ENCODE measurements around the gene LPAR3.

Gene LPAR3, protein sequence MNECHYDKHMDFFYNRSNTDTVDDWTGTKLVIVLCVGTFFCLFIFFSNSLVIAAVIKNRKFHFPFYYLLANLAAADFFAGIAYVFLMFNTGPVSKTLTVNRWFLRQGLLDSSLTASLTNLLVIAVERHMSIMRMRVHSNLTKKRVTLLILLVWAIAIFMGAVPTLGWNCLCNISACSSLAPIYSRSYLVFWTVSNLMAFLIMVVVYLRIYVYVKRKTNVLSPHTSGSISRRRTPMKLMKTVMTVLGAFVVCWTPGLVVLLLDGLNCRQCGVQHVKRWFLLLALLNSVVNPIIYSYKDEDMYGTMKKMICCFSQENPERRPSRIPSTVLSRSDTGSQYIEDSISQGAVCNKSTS

DNA sequence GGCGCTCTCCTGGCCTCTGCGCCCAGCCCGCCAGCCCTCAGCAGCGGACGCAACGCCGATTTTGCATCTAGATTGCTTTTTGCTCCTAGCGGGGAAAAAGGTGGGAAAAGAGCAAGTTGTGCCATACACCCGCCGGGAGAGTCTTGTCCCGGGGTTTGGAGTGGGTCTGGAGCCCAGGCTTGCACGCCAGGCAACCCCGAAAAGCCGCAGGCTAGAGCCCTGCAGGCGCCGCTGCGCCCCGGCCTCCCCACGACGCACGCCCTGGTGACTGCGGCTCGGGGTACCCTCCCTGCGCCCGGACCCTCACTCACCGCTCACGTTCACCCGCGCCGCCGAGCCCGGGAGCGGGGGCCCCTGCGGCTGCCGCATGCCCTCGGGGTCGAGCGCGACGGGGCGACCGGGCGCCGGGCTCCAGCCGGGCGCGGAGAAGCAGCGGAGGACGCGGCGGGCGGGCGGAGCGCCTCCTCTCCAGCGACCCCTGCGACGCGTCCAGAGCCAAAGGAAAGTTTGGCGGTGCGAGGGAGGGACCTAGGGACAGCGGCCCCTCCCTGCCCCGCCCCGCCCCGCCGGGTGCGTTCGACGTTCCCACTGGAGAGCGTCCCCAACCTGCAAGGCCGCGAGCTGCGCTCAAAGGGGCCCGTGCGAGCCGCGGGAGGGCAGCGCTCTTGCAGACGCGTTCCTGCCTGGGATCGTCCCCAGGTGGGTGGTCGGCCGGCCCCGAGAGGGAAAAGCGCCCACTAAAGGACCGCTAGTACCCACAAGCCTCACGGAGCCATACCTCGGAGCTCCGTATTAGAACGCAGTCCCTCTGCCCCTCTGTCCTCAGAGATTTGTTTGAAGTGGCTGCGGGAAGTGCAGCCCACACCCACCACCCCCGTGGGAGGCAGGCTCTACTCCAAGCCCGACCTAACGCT is at the start of gene LPAR3:
Gene LPAR3, minus strand, starts transcription at position 502 of the 914 bp plus-strand sequence. CDS start 27,086 bp downstream, outside the sequence.
- H3K9me3 ChIP-seq (ENCODE audit: control insufficient read depth, low read length) = no peaks in the 10 kb centered on the region
- H3K9ac ChIP-seq (ENCODE audit: low read length) = no peak within 1 kb of the TSS
- peak within 1 kb of the TSS; percentile 67 for H3K4me3 ChIP-seq (ENCODE audit: low read length)
- DNase-seq (ENCODE audit: low read depth) = peak; percentile 44
- H3K27me3 ChIP-seq (replicated peaks; ENCODE audit: control insufficient read depth, insufficient read depth, low read length) = peaks cover 34% of the 10 kb centered on the region
- H3K4me1 ChIP-seq (ENCODE audit: control insufficient read depth, insufficient read depth, low read length) = peaks cover 11% of the 10 kb centered on the region
- H3K36me3 ChIP-seq (ENCODE audit: control insufficient read depth, insufficient read depth, low read length, severe bottlenecking) = no peaks in the 10 kb centered on the region

DNA sequence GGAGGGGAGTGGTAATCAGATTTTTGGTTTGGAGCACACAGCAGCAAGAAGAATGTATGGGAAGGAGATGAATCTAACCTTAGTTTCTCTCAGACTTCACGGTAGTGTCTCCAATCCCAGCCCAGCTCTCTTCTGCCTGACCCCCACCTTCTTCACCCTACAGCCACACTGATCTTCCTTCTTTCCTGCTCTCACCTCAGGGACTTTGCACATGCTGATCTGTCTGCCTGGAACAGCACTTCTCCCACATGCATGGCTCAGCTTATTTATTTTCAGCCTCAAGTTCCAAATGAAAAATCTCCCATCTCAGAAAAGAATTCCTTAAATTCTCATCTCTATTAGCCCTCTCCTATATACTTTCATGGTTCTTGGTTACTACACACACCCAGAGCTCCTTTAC is 48.8 kb upstream of the LPAR3 start:
- H3K36me3 ChIP-seq (ENCODE audit: control insufficient read depth, insufficient read depth, low read length, severe bottlenecking) = no peaks in the 10 kb centered on the region
- H3K9me3 ChIP-seq (ENCODE audit: control insufficient read depth, low read length) = no peaks in the 10 kb centered on the region
- no peak overlapping the region for H3K4me3 ChIP-seq (ENCODE audit: low read length)
- H3K27me3 ChIP-seq (replicated peaks; ENCODE audit: control insufficient read depth, insufficient read depth, low read length) = no peaks in the 10 kb centered on the region
- peaks cover 27% of the 10 kb centered on the region for H3K4me1 ChIP-seq (ENCODE audit: control insufficient read depth, insufficient read depth, low read length)
- no peak overlapping the region for H3K9ac ChIP-seq (ENCODE audit: low read length)
- DNase-seq (ENCODE audit: low read depth) = no peak

DNA sequence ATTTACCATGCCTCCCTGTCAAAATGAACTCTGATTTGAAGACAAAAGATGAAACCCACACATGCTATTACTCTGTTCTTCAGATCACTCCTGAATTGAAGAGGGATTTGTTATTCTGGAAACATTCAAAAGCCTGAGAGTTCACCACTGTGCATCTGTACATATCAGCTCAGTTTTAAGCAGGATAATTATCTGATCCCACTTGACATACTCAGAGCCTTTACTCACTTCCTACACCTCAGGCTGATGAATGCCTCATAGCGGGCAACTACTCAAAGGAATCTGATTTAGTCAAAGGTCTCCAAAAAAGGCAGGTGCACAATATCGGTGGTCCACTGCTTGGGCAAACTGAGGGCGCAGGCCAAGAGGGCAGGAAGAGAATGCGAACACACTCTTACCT is 47.5 kb upstream of the LPAR3 start:
- Histone ChIP-seq H3K36me3 (ENCODE audit: control insufficient read depth, insufficient read depth, low read length, severe bottlenecking) (no peaks in the 10 kb centered on the region), H3K4me3 (ENCODE audit: low read length) (no peak overlapping the region), H3K4me1 (ENCODE audit: control insufficient read depth, insufficient read depth, low read length) (peaks cover 14% of the 10 kb centered on the region), H3K27me3 (replicated peaks; ENCODE audit: control insufficient read depth, insufficient read depth, low read length) (no peaks in the 10 kb centered on the region), H3K9ac (ENCODE audit: low read length) (no peak overlapping the region), H3K9me3 (ENCODE audit: control insufficient read depth, low read length) (no peaks in the 10 kb centered on the region)
- DNase-seq (ENCODE audit: low read depth) = no peak

DNA sequence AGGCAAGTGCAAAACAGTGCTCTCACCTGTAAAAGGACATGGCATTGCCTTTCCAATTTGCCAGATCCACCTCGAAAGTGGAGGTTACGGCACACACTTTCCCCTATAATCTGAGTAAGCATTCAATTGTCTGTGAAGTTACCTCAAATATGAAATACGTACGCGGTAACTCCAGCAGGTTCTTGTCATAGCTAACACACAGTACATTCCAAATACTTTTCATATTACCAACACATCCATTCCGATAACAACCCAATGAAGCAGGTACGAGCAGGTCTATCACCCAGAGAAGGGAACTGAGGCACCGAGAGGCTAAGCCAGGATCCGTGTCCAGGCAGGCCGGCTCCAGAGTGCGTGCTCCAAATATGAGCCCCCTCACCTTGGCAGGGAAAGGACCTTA is 46.8 kb upstream of the LPAR3 start:
- Histone ChIP-seq H3K27me3 (replicated peaks; ENCODE audit: control insufficient read depth, insufficient read depth, low read length) (no peaks in the 10 kb centered on the region), H3K9ac (ENCODE audit: low read length) (no peak overlapping the region), H3K36me3 (ENCODE audit: control insufficient read depth, insufficient read depth, low read length, severe bottlenecking) (no peaks in the 10 kb centered on the region), H3K4me1 (ENCODE audit: control insufficient read depth, insufficient read depth, low read length) (peaks cover 11% of the 10 kb centered on the region), H3K4me3 (ENCODE audit: low read length) (no peak overlapping the region), H3K9me3 (ENCODE audit: control insufficient read depth, low read length) (no peaks in the 10 kb centered on the region)
- no peak for DNase-seq (ENCODE audit: low read depth)

DNA sequence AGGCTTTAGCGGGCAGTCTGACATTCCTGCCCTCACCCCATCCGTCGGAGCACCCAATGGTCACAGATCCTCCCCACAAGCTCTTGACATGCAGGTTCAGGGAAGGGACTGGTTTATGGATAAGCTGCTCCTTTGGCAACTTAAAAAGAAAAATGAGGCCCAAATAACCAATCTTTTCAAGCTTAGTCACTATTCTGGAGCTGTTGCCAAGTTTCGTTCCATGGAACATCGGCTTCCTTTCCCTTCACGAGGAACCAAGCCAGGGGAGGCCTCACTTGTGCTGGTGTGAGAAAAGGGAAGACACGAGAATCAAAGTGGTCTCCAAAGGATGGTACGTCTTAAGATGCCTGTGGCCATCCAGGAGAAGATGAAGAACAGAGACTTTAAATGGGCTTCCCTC is 46.1 kb upstream of the LPAR3 start:
- DNase-seq (ENCODE audit: low read depth) = no peak
- no peaks in the 10 kb centered on the region for H3K36me3 ChIP-seq (ENCODE audit: control insufficient read depth, insufficient read depth, low read length, severe bottlenecking)
- no peaks in the 10 kb centered on the region for H3K9me3 ChIP-seq (ENCODE audit: control insufficient read depth, low read length)
- H3K9ac ChIP-seq (ENCODE audit: low read length) = no peak overlapping the region
- peaks cover 11% of the 10 kb centered on the region for H3K4me1 ChIP-seq (ENCODE audit: control insufficient read depth, insufficient read depth, low read length)
- no peak overlapping the region for H3K4me3 ChIP-seq (ENCODE audit: low read length)
- no peaks in the 10 kb centered on the region for H3K27me3 ChIP-seq (replicated peaks; ENCODE audit: control insufficient read depth, insufficient read depth, low read length)

DNA sequence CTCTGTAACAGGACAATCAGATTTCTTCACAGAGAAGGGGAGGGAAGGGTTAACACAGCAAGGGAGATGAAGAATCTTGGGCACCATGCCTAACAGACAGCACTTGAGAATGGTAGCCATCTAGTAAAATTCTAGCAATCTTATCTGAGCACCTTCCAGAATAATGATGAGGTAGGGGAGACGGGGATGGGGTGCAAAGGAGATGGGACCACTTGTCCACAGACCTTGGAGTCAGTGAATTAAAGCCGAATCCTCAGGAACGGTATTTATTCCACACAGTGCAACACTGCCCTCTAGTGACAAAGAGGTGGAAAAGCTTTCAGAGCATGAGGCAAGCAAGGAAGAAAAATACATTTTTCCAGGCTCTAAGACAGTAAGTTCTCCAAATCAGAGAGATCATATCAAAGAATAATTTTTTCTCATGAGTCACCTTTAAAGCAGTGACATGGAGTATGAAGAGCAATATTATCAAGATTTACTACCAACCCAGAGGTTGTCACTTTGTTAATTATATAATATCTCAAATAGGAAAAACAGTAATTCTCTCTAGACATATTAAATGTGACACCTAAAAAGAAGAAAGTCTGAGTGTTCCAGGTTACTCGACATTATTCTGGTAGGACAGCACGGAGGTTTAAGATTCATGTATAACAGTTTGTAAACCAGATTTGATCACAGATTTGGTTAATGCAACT is 43.3 kb upstream of the LPAR3 start:
- Histone ChIP-seq H3K27me3 (replicated peaks; ENCODE audit: control insufficient read depth, insufficient read depth, low read length) (no peaks in the 10 kb centered on the region), H3K4me3 (ENCODE audit: low read length) (no peak overlapping the region), H3K36me3 (ENCODE audit: control insufficient read depth, insufficient read depth, low read length, severe bottlenecking) (no peaks in the 10 kb centered on the region), H3K4me1 (ENCODE audit: control insufficient read depth, insufficient read depth, low read length) (peaks cover 11% of the 10 kb centered on the region), H3K9me3 (ENCODE audit: control insufficient read depth, low read length) (no peaks in the 10 kb centered on the region), H3K9ac (ENCODE audit: low read length) (no peak overlapping the region)
- DNase-seq (ENCODE audit: low read depth) = peak; percentile 91

DNA sequence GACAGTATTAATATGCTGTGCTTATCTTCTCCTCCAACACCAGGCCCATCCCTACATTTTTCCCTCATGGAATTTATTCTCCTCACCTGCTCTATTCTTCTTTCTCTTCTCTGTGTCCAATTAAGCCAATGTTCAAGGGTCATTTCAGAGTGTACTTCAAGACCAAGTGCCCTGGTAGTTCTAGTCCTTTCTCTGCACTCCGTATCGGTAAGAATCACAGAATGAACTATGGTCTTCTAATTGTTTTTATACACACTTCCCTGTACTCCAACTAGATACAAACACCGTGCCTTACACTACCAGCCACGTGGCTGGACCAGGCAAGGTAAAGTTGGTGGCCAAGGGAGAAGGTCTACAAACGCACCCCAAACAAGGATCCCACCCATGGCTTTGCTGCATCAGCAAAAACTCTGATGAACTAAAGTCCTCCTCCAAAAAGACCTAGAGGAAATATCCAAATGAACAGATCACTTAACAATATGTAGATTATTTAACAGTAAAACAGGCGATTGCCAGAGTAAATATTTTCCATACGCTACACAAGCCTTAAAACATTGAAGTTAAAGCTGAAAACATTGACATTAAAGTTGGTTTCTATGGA is 40.1 kb upstream of the LPAR3 start:
- no peaks in the 10 kb centered on the region for H3K36me3 ChIP-seq (ENCODE audit: control insufficient read depth, insufficient read depth, low read length, severe bottlenecking)
- H3K9ac ChIP-seq (ENCODE audit: low read length) = no peak overlapping the region
- H3K4me1 ChIP-seq (ENCODE audit: control insufficient read depth, insufficient read depth, low read length) = no peaks in the 10 kb centered on the region
- no peaks in the 10 kb centered on the region for H3K9me3 ChIP-seq (ENCODE audit: control insufficient read depth, low read length)
- peaks cover 10% of the 10 kb centered on the region for H3K27me3 ChIP-seq (replicated peaks; ENCODE audit: control insufficient read depth, insufficient read depth, low read length)
- no peak overlapping the region for H3K4me3 ChIP-seq (ENCODE audit: low read length)
- no peak for DNase-seq (ENCODE audit: low read depth)

DNA sequence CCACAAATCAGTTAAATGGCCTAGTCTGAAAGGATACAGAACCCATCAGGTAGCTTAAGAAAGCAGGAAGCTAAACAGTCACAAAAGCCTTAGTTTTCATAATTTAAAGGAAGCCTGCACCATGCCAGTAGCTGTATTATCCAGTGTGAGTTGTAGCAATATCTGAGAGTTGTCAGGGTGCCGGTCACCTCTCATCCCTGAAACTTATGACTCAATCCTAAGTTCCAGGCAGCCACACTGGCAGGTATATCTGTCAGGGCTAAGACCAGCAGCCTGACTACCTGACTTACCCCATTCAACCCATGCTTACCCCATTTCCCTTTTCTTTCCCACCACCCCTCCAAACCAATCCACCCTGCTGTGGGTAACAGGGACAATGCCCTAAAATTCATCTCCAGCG is 37.8 kb upstream of the LPAR3 start:
- H3K9me3 ChIP-seq (ENCODE audit: control insufficient read depth, low read length) = no peaks in the 10 kb centered on the region
- H3K4me3 ChIP-seq (ENCODE audit: low read length) = no peak overlapping the region
- H3K9ac ChIP-seq (ENCODE audit: low read length) = no peak overlapping the region
- no peak for DNase-seq (ENCODE audit: low read depth)
- no peaks in the 10 kb centered on the region for H3K4me1 ChIP-seq (ENCODE audit: control insufficient read depth, insufficient read depth, low read length)
- H3K27me3 ChIP-seq (replicated peaks; ENCODE audit: control insufficient read depth, insufficient read depth, low read length) = peaks cover 15% of the 10 kb centered on the region
- H3K36me3 ChIP-seq (ENCODE audit: control insufficient read depth, insufficient read depth, low read length, severe bottlenecking) = no peaks in the 10 kb centered on the region

DNA sequence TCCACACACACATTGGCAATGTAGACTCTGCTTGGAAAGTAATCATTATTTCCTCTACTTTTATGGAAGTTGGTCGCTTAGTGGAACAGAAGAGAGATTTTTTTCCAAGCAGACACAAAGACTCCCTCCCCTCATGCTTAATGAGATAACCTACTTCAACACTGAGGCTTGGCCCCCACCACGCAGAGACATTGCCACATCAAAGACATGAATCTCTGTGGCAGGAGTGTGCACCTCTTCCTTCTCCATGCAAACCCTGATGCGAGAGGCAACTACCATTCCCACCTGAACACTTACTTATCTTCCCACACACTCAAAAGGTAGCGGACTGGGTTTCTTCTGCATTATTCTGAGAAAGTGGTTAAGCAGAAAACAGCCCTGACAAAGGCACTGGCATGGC is 37.3 kb upstream of the LPAR3 start:
- H3K36me3 ChIP-seq (ENCODE audit: control insufficient read depth, insufficient read depth, low read length, severe bottlenecking) = no peaks in the 10 kb centered on the region
- H3K27me3 ChIP-seq (replicated peaks; ENCODE audit: control insufficient read depth, insufficient read depth, low read length) = peaks cover 15% of the 10 kb centered on the region
- H3K4me3 ChIP-seq (ENCODE audit: low read length) = no peak overlapping the region
- H3K9ac ChIP-seq (ENCODE audit: low read length) = no peak overlapping the region
- DNase-seq (ENCODE audit: low read depth) = no peak
- no peaks in the 10 kb centered on the region for H3K9me3 ChIP-seq (ENCODE audit: control insufficient read depth, low read length)
- no peaks in the 10 kb centered on the region for H3K4me1 ChIP-seq (ENCODE audit: control insufficient read depth, insufficient read depth, low read length)

DNA sequence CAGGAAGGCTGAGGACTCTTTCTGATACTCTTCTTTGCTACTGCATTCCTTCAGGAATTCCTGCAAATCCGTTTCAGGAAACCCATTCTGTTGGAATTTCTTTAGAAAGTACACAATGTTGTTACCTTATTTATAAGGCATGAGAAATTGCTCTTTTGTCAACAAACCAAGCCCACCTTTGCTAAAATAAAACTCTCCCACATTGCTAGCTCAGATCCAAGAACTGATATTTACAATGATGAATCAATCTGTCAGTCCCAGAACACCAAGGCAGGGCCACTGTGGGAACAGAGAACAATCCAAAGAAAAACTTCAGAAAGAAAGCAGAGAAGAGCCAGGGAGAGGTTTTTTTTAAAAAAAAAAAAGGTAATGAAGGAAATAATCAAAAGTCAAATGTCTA is 36.6 kb upstream of the LPAR3 start:
- H3K4me1 ChIP-seq (ENCODE audit: control insufficient read depth, insufficient read depth, low read length) = no peaks in the 10 kb centered on the region
- H3K27me3 ChIP-seq (replicated peaks; ENCODE audit: control insufficient read depth, insufficient read depth, low read length) = peaks cover 15% of the 10 kb centered on the region
- H3K36me3 ChIP-seq (ENCODE audit: control insufficient read depth, insufficient read depth, low read length, severe bottlenecking) = no peaks in the 10 kb centered on the region
- DNase-seq (ENCODE audit: low read depth) = no peak
- no peaks in the 10 kb centered on the region for H3K9me3 ChIP-seq (ENCODE audit: control insufficient read depth, low read length)
- no peak overlapping the region for H3K4me3 ChIP-seq (ENCODE audit: low read length)
- H3K9ac ChIP-seq (ENCODE audit: low read length) = no peak overlapping the region

DNA sequence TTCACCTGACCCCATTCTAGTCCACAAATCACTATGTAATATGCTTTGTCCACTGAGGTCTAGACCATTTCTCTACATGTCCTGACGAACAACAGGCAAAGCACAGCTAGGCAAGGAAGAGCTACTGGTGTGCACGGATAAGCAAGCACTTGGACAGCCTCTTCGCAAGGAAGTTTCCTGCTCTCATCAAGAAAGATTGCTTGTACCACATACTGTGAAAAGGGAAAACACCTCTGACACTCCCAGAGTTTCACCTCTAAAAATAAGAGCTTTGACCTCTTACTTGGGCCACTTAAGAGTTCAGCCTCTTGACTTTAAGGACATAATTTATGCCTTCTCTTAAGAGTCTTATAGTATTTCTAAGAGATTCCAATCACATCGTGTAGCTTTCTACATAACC is 36.0 kb upstream of the LPAR3 start:
- Histone ChIP-seq H3K4me1 (ENCODE audit: control insufficient read depth, insufficient read depth, low read length) (no peaks in the 10 kb centered on the region), H3K36me3 (ENCODE audit: control insufficient read depth, insufficient read depth, low read length, severe bottlenecking) (no peaks in the 10 kb centered on the region), H3K27me3 (replicated peaks; ENCODE audit: control insufficient read depth, insufficient read depth, low read length) (peaks cover 15% of the 10 kb centered on the region), H3K9me3 (ENCODE audit: control insufficient read depth, low read length) (no peaks in the 10 kb centered on the region), H3K4me3 (ENCODE audit: low read length) (no peak overlapping the region), H3K9ac (ENCODE audit: low read length) (no peak overlapping the region)
- no peak for DNase-seq (ENCODE audit: low read depth)

Measured in adipocyte (in vitro differentiated cells).